D341Med (cell line): ENCODE data around the gene FLYWCH1.
A peak's percentile ranks its signal among the peaks of the same experiment; 100 is the strongest.
"Not testable (repeated sequence)": the region's sequence is repeated elsewhere in the genome, so short reads cannot be mapped to it uniquely, and the experiment has no call there.

Experiments used
- DNase-seq: peaks from one replicate; pipeline ENCODE4 v3.0.0; 2012; ENCODE audit warnings: low spot score

Gene FLYWCH1

GRCh38 chr16:2898831-2899563 is 12.7 kb upstream of the FLYWCH1 start:
- DNase-seq: no peak

- DNase-seq: no peak
These were observed 12.1 kb upstream of the FLYWCH1 start for GRCh38 chr16:2899564-2900072.

GRCh38 chr16:2900526-2901075 is 11.1 kb upstream of the FLYWCH1 start:
- no peak for DNase-seq

- DNase-seq: no peak
These were observed 9.2 kb upstream of the FLYWCH1 start for GRCh38 chr16:2902337-2903130.

GRCh38 chr16:2904100-2904921 is 7.4 kb upstream of the FLYWCH1 start:
- DNase-seq: peak; percentile 86

- no peak for DNase-seq
These were observed 6.8 kb upstream of the FLYWCH1 start for GRCh38 chr16:2904922-2905240.

- peak; percentile 93 for DNase-seq
These were observed 6.3 kb upstream of the FLYWCH1 start for GRCh38 chr16:2905241-2905987.

GRCh38 chr16:2905988-2906387 is 5.7 kb upstream of the FLYWCH1 start:
- DNase-seq: no peak

- DNase-seq: not testable (repeated sequence)
These were observed 4.5 kb upstream of the FLYWCH1 start for GRCh38 chr16:2907084-2907753.

- no peak for DNase-seq
These were observed 1.2 kb upstream of the FLYWCH1 start for GRCh38 chr16:2910441-2910969.

GRCh38 chr16:2912330-2913199 is 834 bp downstream of the FLYWCH1 start:
- peak; percentile 60 for DNase-seq

- DNase-seq: no peak
These were observed 1.9 kb downstream of the FLYWCH1 start for GRCh38 chr16:2913603-2914002.

GRCh38 chr16:2914233-2914632 is 2.5 kb downstream of the FLYWCH1 start:
- no peak for DNase-seq

- no peak for DNase-seq
These were observed 3.6 kb downstream of the FLYWCH1 start for GRCh38 chr16:2915196-2915929.

- DNase-seq: peak; percentile 72
These were observed 8.0 kb downstream of the FLYWCH1 start for GRCh38 chr16:2919511-2920255.

GRCh38 chr16:2923481-2923880 is 11.8 kb downstream of the FLYWCH1 start:
- DNase-seq: no peak

GRCh38 chr16:2924901-2925755 is 13.4 kb downstream of the FLYWCH1 start:
- no peak for DNase-seq
